ENCODE measurements around the gene ECI1. TPM values are rescaled to one million over a fixed set of nuclear protein-coding genes. Genes with fewer than 3 reads are reported as not detected.

ECI1 gene
- polyA plus RNA-seq, 3 donors: 29.9 to 74.5 (median 52.3) TPM

GRCh38 chr16:2208772-2209171 is 42.6 kb downstream of the ECI1 start:
- no peak overlapping the region for H2AFZ ChIP-seq (ENCODE audit: insufficient read depth, low read depth, low read length, poor library complexity, severe bottlenecking)
- Mint-ChIP-seq H3K27ac (no peak overlapping the region), H3K4me3 (no peak overlapping the region), H3K4me1 (peaks cover 45% of the 10 kb centered on the region), H3K36me3 (peaks cover 23 to 43% of the 10 kb centered on the region in 2 donors), H3K27me3 (ENCODE audit: low read depth in 3 of 3) (peaks cover 0 to 4% (median 2%) of the 10 kb centered on the region in 3 donors), H3K9me3 (peaks cover 0 to 2% (median 0%) of the 10 kb centered on the region in 7 donors)
- intact Hi-C loops (cut with micrococcal nuclease): loop anchor here (5.0 kb wide), 2 partner anchors 51 to 59 kb away; partner anchors contain the start of genes RNPS1 (in 2 of the 2) and TRAF7 (in 1 of the 2)
- peaks cover 41% of the 10 kb centered on the region for H3K79me2 ChIP-seq (ENCODE audit: insufficient read depth, low read length)
- no peak overlapping the region for H3K9ac ChIP-seq (ENCODE audit: insufficient read depth, low read length, poor library complexity, severe bottlenecking)
- WGBS (ENCODE audit: insufficient coverage): 98% methylated on average over 8 of the region's 9 CpGs
- no peak overlapping the region for H3K4me2 ChIP-seq (replicated peaks; ENCODE audit: extremely low read depth, low read length, poor library complexity, severe bottlenecking)
- TF ChIP-seq CTCF (IDR thresholded peaks at IDR 0.05): no peak
- H3K9me3 ChIP-seq (replicated peaks in 1 of 2; ENCODE audit: control insufficient read depth in 1 of 2, insufficient read depth in 1 of 2, low read length in 2 of 2): no peaks in the 10 kb centered on the region
- H4K20me1 ChIP-seq (ENCODE audit: insufficient read depth, low read length): peaks cover 47% of the 10 kb centered on the region
- H3K4me1 ChIP-seq (ENCODE audit: control insufficient read depth in 1 of 2, insufficient read depth in 2 of 2, low read length in 2 of 2): peaks cover 43 to 49% of the 10 kb centered on the region in 2 donors
- no peak for DNase-seq
- no peaks in the 10 kb centered on the region for H3K27me3 ChIP-seq (ENCODE audit: control insufficient read depth in 2 of 2, insufficient read depth in 2 of 2, low read length in 2 of 2)
- no peak overlapping the region for H3K27ac ChIP-seq (ENCODE audit: low read depth in 1 of 2, low read length in 2 of 2)
- peaks cover 29 to 38% of the 10 kb centered on the region in 2 donors for H3K36me3 ChIP-seq (replicated peaks in 1 of 2; ENCODE audit: control insufficient read depth in 1 of 2, insufficient read depth in 2 of 2, low read length in 2 of 2)
- no peak overlapping the region for H3K4me3 ChIP-seq (replicated peaks in 1 of 3; ENCODE audit: low read depth in 2 of 3, low read length in 3 of 3)

DNA sequence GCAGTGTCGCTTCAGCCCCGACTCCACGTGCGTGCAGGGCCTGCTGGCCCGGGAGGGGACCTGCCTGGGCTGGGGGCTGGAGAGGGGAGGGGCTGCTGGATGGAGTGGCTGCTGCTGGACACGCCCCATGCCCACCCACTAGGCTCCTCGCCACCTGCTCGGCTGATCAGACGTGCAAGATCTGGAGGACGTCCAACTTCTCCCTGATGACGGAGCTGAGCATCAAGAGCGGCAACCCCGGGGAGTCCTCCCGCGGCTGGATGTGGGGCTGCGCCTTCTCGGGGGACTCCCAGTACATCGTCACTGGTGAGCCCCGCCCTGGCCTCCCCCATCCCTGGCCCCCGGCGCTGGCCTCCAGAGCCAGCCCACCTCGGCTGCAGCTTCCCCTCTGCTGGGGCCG is 43.1 kb downstream of the ECI1 start:
- intact Hi-C loops (cut with micrococcal nuclease): loop anchor here (5.0 kb wide), 2 partner anchors 51 to 59 kb away; partner anchors contain the start of genes RNPS1 (in 2 of the 2) and TRAF7 (in 1 of the 2)
- no peak overlapping the region for H3K4me3 Mint-ChIP-seq
- no peaks in the 10 kb centered on the region for H3K9me3 ChIP-seq (replicated peaks in 1 of 2; ENCODE audit: control insufficient read depth in 1 of 2, insufficient read depth in 1 of 2, low read length in 2 of 2)

More for the DNA sequence above, 43.1 kb downstream of the ECI1 start:
- Histone ChIP-seq H3K4me3 (replicated peaks in 1 of 3; ENCODE audit: low read depth in 2 of 3, low read length in 3 of 3) (no peak overlapping the region), H3K4me1 (ENCODE audit: control insufficient read depth in 1 of 2, insufficient read depth in 2 of 2, low read length in 2 of 2) (peaks cover 38 to 44% of the 10 kb centered on the region in 2 donors), H2AFZ (ENCODE audit: insufficient read depth, low read depth, low read length, poor library complexity, severe bottlenecking) (no peak overlapping the region), H3K4me2 (replicated peaks; ENCODE audit: extremely low read depth, low read length, poor library complexity, severe bottlenecking) (no peak overlapping the region), H3K36me3 (replicated peaks in 1 of 2; ENCODE audit: control insufficient read depth in 1 of 2, insufficient read depth in 2 of 2, low read length in 2 of 2) (peaks cover 29 to 38% of the 10 kb centered on the region in 2 donors), H3K79me2 (ENCODE audit: insufficient read depth, low read length) (peaks cover 37% of the 10 kb centered on the region), H3K27ac (ENCODE audit: low read depth in 1 of 2, low read length in 2 of 2) (no peak overlapping the region), H3K9ac (ENCODE audit: insufficient read depth, low read length, poor library complexity, severe bottlenecking) (no peak overlapping the region), H4K20me1 (ENCODE audit: insufficient read depth, low read length) (peaks cover 42% of the 10 kb centered on the region), H3K27me3 (ENCODE audit: control insufficient read depth in 2 of 2, insufficient read depth in 2 of 2, low read length in 2 of 2) (no peaks in the 10 kb centered on the region)
- Mint-ChIP-seq H3K9me3 (peaks cover 0 to 2% (median 0%) of the 10 kb centered on the region in 7 donors), H3K27ac (no peak overlapping the region), H3K27me3 (ENCODE audit: low read depth in 3 of 3) (peaks cover 0 to 4% (median 2%) of the 10 kb centered on the region in 3 donors), H3K4me1 (peaks cover 43% of the 10 kb centered on the region), H3K36me3 (peaks cover 23 to 43% of the 10 kb centered on the region in 2 donors)
- no peak for DNase-seq
- TF ChIP-seq CTCF (IDR thresholded peaks at IDR 0.05): no peak
- WGBS (ENCODE audit: insufficient coverage): 86% methylated on average over 15 of the region's 23 CpGs
